Measurements from ENCODE around the gene CSNK1A1. TPM values are rescaled to one million over a fixed set of nuclear protein-coding genes. Genes with fewer than 3 reads are reported as not detected.
A peak's percentile ranks its signal among the peaks of the same experiment; 100 is the strongest.

The CSNK1A1 gene
- total RNA-seq, 1 experiment from 2014 or later: 205 TPM

GRCh38 chr5:149497357-149497756 is 53.9 kb downstream of the CSNK1A1 start:
- no peak overlapping the region for H3K4me3 ChIP-seq
- no peaks in the 10 kb centered on the region for H3K4me1 ChIP-seq
- H3K9me3 ChIP-seq (replicated peaks): no peaks in the 10 kb centered on the region; the same call in 1 of the 2 replicates
- DNase-seq: no peak
- no peak overlapping the region for H3K27ac ChIP-seq
- no peaks in the 10 kb centered on the region for H3K27me3 ChIP-seq
- H3K36me3 ChIP-seq: peaks cover 74% of the 10 kb centered on the region

- no peaks in the 10 kb centered on the region; the same call in 1 of the 2 replicates for H3K9me3 ChIP-seq (replicated peaks)
- no peaks in the 10 kb centered on the region for H3K4me1 ChIP-seq
- no peak overlapping the region for H3K4me3 ChIP-seq
- peaks cover 73% of the 10 kb centered on the region for H3K36me3 ChIP-seq
- DNase-seq: no peak
- H3K27ac ChIP-seq: no peak overlapping the region
- H3K27me3 ChIP-seq: no peaks in the 10 kb centered on the region
These were observed 54.3 kb downstream of the CSNK1A1 start for GRCh38 chr5:149496917-149497316.

GRCh38 chr5:149496166-149496565 is 55.1 kb downstream of the CSNK1A1 start:
- Histone ChIP-seq H3K4me3 (no peak overlapping the region), H3K36me3 (peaks cover 65% of the 10 kb centered on the region), H3K9me3 (replicated peaks) (no peaks in the 10 kb centered on the region; the same call in 1 of the 2 replicates), H3K27ac (no peak overlapping the region), H3K27me3 (no peaks in the 10 kb centered on the region), H3K4me1 (no peaks in the 10 kb centered on the region)
- DNase-seq: no peak

- H3K27ac ChIP-seq: no peak overlapping the region
- no peak overlapping the region for H3K4me3 ChIP-seq
- DNase-seq: no peak
- H3K36me3 ChIP-seq: peaks cover 61% of the 10 kb centered on the region
- H3K27me3 ChIP-seq: no peaks in the 10 kb centered on the region
- no peaks in the 10 kb centered on the region; the same call in 1 of the 2 replicates for H3K9me3 ChIP-seq (replicated peaks)
- no peaks in the 10 kb centered on the region for H3K4me1 ChIP-seq
These were observed 55.6 kb downstream of the CSNK1A1 start for GRCh38 chr5:149495673-149496072.

GRCh38 chr5:149493316-149493715 is 57.9 kb downstream of the CSNK1A1 start:
- Histone ChIP-seq H3K27me3 (no peaks in the 10 kb centered on the region), H3K9me3 (replicated peaks) (no peaks in the 10 kb centered on the region; the same call in 1 of the 2 replicates), H3K4me1 (no peaks in the 10 kb centered on the region), H3K4me3 (no peak overlapping the region), H3K27ac (no peak overlapping the region), H3K36me3 (peaks cover 41% of the 10 kb centered on the region)
- no peak for DNase-seq

- Histone ChIP-seq H3K27ac (no peak overlapping the region), H3K4me1 (no peaks in the 10 kb centered on the region), H3K27me3 (no peaks in the 10 kb centered on the region), H3K36me3 (peaks cover 36% of the 10 kb centered on the region), H3K4me3 (no peak overlapping the region), H3K9me3 (replicated peaks) (no peaks in the 10 kb centered on the region; the same call in 1 of the 2 replicates)
- no peak for DNase-seq
These were observed 58.5 kb downstream of the CSNK1A1 start for GRCh38 chr5:149492781-149493180.

GRCh38 chr5:149490599-149491485 is 60.4 kb downstream of the CSNK1A1 start:
- H3K4me1 ChIP-seq: peaks cover 10% of the 10 kb centered on the region
- no peaks in the 10 kb centered on the region for H3K27me3 ChIP-seq
- no peak overlapping the region for H3K4me3 ChIP-seq
- DNase-seq: no peak
- H3K36me3 ChIP-seq: peaks cover 22% of the 10 kb centered on the region
- no peak overlapping the region for H3K27ac ChIP-seq
- no peaks in the 10 kb centered on the region; the same call in 1 of the 2 replicates for H3K9me3 ChIP-seq (replicated peaks)

GRCh38 chr5:149489605-149490037 is 61.6 kb downstream of the CSNK1A1 start:
- no peak overlapping the region for H3K4me3 ChIP-seq
- H3K4me1 ChIP-seq: peaks cover 15% of the 10 kb centered on the region
- no peak overlapping the region for H3K27ac ChIP-seq
- no peaks in the 10 kb centered on the region for H3K27me3 ChIP-seq
- DNase-seq: no peak
- H3K9me3 ChIP-seq (replicated peaks): no peaks in the 10 kb centered on the region; the same call in 1 of the 2 replicates
- H3K36me3 ChIP-seq: peaks cover 12% of the 10 kb centered on the region

GRCh38 chr5:149488645-149489306 is 62.5 kb downstream of the CSNK1A1 start:
- no peaks in the 10 kb centered on the region; the same call in 1 of the 2 replicates for H3K9me3 ChIP-seq (replicated peaks)
- H3K27me3 ChIP-seq: no peaks in the 10 kb centered on the region
- no peak overlapping the region for H3K4me3 ChIP-seq
- peaks cover 5% of the 10 kb centered on the region for H3K36me3 ChIP-seq
- no peak overlapping the region for H3K27ac ChIP-seq
- peaks cover 15% of the 10 kb centered on the region for H3K4me1 ChIP-seq
- no peak for DNase-seq

GRCh38 chr5:149487672-149488071 is 63.6 kb downstream of the CSNK1A1 start:
- no peak overlapping the region for H3K4me3 ChIP-seq
- DNase-seq: no peak
- no peaks in the 10 kb centered on the region for H3K36me3 ChIP-seq
- peaks cover 15% of the 10 kb centered on the region for H3K4me1 ChIP-seq
- H3K27ac ChIP-seq: no peak overlapping the region
- no peaks in the 10 kb centered on the region for H3K27me3 ChIP-seq
- H3K9me3 ChIP-seq (replicated peaks): no peaks in the 10 kb centered on the region

- Histone ChIP-seq H3K27ac (no peak overlapping the region), H3K4me1 (peaks cover 15% of the 10 kb centered on the region), H3K27me3 (no peaks in the 10 kb centered on the region), H3K4me3 (no peak overlapping the region), H3K9me3 (replicated peaks) (no peaks in the 10 kb centered on the region), H3K36me3 (no peaks in the 10 kb centered on the region)
- DNase-seq: no peak
These were observed 64.3 kb downstream of the CSNK1A1 start for GRCh38 chr5:149486726-149487635.

- H3K9me3 ChIP-seq (replicated peaks): no peaks in the 10 kb centered on the region
- peaks cover 15% of the 10 kb centered on the region for H3K4me1 ChIP-seq
- H3K27ac ChIP-seq: no peak overlapping the region
- no peaks in the 10 kb centered on the region for H3K36me3 ChIP-seq
- H3K27me3 ChIP-seq: 0 out of 2 replicates have a peak, but pooled peaks cover under 1% of the 10 kb centered on the region
- H3K4me3 ChIP-seq: no peak overlapping the region
- DNase-seq: peak; percentile 57 to 72
These were observed 65.3 kb downstream of the CSNK1A1 start for GRCh38 chr5:149485655-149486615.

- Histone ChIP-seq H3K4me1 (peaks cover 11% of the 10 kb centered on the region), H3K9me3 (replicated peaks) (no peaks in the 10 kb centered on the region), H3K4me3 (no peak overlapping the region), H3K36me3 (no peaks in the 10 kb centered on the region), H3K27ac (no peak overlapping the region), H3K27me3 (0 out of 2 replicates have a peak, but pooled peaks cover 4% of the 10 kb centered on the region)
- no peak for DNase-seq
These were observed 69.8 kb downstream of the CSNK1A1 start for GRCh38 chr5:149481485-149481884.

All from SJCRH30 (cell line).